ENCODE data around the gene KASH5. TPM values are rescaled to one million over a fixed set of nuclear protein-coding genes. Genes with fewer than 3 reads are reported as not detected.

KASH5 gene
- total RNA-seq, 1 experiment from 2014 or later, result 0.42 TPM

DNA sequence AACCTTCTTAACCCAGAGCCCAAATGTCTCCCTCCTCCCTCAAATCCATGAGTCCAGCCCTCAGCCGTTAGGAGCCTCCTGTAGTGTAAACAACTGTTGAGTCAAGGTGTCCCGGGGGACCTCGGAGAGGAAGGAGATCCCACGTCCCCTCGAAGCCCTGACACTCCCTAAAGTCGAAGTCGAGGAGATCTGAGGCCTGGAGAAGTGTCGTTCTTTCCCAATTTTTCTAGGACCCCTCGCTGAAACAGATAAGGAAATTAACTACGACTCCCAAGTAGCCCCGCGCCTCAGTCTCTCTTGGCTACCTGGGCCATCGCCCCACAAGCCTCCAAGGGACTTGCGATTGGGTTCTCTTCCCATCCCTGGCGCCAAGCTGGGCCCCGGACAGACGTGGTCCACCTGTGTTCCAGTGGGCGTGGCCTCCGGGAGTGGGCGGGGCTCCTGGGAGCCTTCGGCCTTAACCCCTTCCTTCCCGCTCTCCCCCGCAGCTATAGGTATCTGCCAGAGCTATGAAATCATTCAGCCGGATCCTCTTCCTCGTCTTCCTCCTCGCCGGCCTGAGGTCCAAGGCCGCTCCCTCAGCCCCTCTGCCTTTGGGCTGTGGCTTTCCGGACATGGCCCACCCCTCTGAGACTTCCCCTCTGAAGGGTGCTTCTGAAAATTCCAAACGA lies 38.0 kb downstream of the KASH5 start (continued):
- TF ChIP-seq, protein P1, sequence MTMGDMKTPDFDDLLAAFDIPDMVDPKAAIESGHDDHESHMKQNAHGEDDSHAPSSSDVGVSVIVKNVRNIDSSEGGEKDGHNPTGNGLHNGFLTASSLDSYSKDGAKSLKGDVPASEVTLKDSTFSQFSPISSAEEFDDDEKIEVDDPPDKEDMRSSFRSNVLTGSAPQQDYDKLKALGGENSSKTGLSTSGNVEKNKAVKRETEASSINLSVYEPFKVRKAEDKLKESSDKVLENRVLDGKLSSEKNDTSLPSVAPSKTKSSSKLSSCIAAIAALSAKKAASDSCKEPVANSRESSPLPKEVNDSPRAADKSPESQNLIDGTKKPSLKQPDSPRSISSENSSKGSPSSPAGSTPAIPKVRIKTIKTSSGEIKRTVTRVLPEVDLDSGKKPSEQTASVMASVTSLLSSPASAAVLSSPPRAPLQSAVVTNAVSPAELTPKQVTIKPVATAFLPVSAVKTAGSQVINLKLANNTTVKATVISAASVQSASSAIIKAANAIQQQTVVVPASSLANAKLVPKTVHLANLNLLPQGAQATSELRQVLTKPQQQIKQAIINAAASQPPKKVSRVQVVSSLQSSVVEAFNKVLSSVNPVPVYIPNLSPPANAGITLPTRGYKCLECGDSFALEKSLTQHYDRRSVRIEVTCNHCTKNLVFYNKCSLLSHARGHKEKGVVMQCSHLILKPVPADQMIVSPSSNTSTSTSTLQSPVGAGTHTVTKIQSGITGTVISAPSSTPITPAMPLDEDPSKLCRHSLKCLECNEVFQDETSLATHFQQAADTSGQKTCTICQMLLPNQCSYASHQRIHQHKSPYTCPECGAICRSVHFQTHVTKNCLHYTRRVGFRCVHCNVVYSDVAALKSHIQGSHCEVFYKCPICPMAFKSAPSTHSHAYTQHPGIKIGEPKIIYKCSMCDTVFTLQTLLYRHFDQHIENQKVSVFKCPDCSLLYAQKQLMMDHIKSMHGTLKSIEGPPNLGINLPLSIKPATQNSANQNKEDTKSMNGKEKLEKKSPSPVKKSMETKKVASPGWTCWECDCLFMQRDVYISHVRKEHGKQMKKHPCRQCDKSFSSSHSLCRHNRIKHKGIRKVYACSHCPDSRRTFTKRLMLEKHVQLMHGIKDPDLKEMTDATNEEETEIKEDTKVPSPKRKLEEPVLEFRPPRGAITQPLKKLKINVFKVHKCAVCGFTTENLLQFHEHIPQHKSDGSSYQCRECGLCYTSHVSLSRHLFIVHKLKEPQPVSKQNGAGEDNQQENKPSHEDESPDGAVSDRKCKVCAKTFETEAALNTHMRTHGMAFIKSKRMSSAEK (CRISPR knock-in tag; IDR thresholded peaks at IDR 0.05; ENCODE audit: borderline replicate concordance), result no peak
- TF ChIP-seq ZNF671 (CRISPR knock-in tag; IDR thresholded peaks at IDR 0.05) (no peak), TEAD4 (CRISPR knock-in tag; IDR thresholded peaks at IDR 0.05) (no peak), FOXK1 (CRISPR knock-in tag; IDR thresholded peaks at IDR 0.05) (peak; percentile 43), ZNF396 (CRISPR knock-in tag; IDR thresholded peaks at IDR 0.05; ENCODE audit: borderline replicate concordance) (no peak), CREM (CRISPR knock-in tag; IDR thresholded peaks at IDR 0.05) (no peak), JUN (CRISPR knock-in tag; IDR thresholded peaks at IDR 0.05) (no peak), TP53 (CRISPR knock-in tag; IDR thresholded peaks at IDR 0.05) (no peak), ZNF232 (CRISPR knock-in tag; IDR thresholded peaks at IDR 0.05) (no peak), PRRX2 (CRISPR knock-in tag; IDR thresholded peaks at IDR 0.05) (no peak), RELA (CRISPR knock-in tag; IDR thresholded peaks at IDR 0.05; ENCODE audit: borderline replicate concordance) (no peak), NFYB (CRISPR knock-in tag; conservative IDR thresholded peaks at IDR 0.05; ENCODE audit: low read depth) (no peak), SP1 (CRISPR knock-in tag; conservative IDR thresholded peaks at IDR 0.05) (peak; percentile 98), JAZF1 (CRISPR knock-in tag; IDR thresholded peaks at IDR 0.05) (no peak)
- TF ChIP-seq, protein P2, sequence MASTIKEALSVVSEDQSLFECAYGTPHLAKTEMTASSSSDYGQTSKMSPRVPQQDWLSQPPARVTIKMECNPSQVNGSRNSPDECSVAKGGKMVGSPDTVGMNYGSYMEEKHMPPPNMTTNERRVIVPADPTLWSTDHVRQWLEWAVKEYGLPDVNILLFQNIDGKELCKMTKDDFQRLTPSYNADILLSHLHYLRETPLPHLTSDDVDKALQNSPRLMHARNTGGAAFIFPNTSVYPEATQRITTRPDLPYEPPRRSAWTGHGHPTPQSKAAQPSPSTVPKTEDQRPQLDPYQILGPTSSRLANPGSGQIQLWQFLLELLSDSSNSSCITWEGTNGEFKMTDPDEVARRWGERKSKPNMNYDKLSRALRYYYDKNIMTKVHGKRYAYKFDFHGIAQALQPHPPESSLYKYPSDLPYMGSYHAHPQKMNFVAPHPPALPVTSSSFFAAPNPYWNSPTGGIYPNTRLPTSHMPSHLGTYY (CRISPR knock-in tag; IDR thresholded peaks at IDR 0.05), result no peak
- TF ChIP-seq, protein P3, sequence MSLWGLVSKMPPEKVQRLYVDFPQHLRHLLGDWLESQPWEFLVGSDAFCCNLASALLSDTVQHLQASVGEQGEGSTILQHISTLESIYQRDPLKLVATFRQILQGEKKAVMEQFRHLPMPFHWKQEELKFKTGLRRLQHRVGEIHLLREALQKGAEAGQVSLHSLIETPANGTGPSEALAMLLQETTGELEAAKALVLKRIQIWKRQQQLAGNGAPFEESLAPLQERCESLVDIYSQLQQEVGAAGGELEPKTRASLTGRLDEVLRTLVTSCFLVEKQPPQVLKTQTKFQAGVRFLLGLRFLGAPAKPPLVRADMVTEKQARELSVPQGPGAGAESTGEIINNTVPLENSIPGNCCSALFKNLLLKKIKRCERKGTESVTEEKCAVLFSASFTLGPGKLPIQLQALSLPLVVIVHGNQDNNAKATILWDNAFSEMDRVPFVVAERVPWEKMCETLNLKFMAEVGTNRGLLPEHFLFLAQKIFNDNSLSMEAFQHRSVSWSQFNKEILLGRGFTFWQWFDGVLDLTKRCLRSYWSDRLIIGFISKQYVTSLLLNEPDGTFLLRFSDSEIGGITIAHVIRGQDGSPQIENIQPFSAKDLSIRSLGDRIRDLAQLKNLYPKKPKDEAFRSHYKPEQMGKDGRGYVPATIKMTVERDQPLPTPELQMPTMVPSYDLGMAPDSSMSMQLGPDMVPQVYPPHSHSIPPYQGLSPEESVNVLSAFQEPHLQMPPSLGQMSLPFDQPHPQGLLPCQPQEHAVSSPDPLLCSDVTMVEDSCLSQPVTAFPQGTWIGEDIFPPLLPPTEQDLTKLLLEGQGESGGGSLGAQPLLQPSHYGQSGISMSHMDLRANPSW (CRISPR knock-in tag; conservative IDR thresholded peaks at IDR 0.05; ENCODE audit: low read depth), result no peak
- TF ChIP-seq, protein P4, sequence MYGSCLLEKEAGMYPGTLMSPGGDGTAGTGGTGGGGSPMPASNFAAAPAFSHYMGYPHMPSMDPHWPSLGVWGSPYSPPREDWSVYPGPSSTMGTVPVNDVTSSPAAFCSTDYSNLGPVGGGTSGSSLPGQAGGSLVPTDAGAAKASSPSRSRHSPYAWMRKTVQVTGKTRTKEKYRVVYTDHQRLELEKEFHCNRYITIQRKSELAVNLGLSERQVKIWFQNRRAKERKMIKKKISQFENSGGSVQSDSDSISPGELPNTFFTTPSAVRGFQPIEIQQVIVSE (CRISPR knock-in tag; IDR thresholded peaks at IDR 0.05; ENCODE audit: borderline replicate concordance), result no peak
- TF ChIP-seq, protein P5, sequence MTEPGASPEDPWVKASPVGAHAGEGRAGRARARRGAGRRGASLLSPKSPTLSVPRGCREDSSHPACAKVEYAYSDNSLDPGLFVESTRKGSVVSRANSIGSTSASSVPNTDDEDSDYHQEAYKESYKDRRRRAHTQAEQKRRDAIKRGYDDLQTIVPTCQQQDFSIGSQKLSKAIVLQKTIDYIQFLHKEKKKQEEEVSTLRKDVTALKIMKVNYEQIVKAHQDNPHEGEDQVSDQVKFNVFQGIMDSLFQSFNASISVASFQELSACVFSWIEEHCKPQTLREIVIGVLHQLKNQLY (CRISPR knock-in tag; IDR thresholded peaks at IDR 0.05), result no peak
- TF ChIP-seq, protein P6, sequence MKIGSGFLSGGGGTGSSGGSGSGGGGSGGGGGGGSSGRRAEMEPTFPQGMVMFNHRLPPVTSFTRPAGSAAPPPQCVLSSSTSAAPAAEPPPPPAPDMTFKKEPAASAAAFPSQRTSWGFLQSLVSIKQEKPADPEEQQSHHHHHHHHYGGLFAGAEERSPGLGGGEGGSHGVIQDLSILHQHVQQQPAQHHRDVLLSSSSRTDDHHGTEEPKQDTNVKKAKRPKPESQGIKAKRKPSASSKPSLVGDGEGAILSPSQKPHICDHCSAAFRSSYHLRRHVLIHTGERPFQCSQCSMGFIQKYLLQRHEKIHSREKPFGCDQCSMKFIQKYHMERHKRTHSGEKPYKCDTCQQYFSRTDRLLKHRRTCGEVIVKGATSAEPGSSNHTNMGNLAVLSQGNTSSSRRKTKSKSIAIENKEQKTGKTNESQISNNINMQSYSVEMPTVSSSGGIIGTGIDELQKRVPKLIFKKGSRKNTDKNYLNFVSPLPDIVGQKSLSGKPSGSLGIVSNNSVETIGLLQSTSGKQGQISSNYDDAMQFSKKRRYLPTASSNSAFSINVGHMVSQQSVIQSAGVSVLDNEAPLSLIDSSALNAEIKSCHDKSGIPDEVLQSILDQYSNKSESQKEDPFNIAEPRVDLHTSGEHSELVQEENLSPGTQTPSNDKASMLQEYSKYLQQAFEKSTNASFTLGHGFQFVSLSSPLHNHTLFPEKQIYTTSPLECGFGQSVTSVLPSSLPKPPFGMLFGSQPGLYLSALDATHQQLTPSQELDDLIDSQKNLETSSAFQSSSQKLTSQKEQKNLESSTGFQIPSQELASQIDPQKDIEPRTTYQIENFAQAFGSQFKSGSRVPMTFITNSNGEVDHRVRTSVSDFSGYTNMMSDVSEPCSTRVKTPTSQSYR (CRISPR knock-in tag; IDR thresholded peaks at IDR 0.05), result no peak
- TF ChIP-seq, protein P7, sequence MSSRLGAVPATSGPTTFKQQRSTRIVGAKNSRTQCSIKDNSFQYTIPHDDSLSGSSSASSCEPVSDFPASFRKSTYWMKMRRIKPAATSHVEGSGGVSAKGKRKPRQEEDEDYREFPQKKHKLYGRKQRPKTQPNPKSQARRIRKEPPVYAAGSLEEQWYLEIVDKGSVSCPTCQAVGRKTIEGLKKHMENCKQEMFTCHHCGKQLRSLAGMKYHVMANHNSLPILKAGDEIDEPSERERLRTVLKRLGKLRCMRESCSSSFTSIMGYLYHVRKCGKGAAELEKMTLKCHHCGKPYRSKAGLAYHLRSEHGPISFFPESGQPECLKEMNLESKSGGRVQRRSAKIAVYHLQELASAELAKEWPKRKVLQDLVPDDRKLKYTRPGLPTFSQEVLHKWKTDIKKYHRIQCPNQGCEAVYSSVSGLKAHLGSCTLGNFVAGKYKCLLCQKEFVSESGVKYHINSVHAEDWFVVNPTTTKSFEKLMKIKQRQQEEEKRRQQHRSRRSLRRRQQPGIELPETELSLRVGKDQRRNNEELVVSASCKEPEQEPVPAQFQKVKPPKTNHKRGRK (CRISPR knock-in tag; IDR thresholded peaks at IDR 0.05; ENCODE audit: borderline replicate concordance), result no peak
- TF ChIP-seq, protein P8, sequence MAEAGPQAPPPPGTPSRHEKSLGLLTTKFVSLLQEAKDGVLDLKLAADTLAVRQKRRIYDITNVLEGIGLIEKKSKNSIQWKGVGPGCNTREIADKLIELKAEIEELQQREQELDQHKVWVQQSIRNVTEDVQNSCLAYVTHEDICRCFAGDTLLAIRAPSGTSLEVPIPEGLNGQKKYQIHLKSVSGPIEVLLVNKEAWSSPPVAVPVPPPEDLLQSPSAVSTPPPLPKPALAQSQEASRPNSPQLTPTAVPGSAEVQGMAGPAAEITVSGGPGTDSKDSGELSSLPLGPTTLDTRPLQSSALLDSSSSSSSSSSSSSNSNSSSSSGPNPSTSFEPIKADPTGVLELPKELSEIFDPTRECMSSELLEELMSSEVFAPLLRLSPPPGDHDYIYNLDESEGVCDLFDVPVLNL (CRISPR knock-in tag; IDR thresholded peaks at IDR 0.05; ENCODE audit: borderline replicate concordance, low read depth), result no peak
- TF ChIP-seq, protein P9, sequence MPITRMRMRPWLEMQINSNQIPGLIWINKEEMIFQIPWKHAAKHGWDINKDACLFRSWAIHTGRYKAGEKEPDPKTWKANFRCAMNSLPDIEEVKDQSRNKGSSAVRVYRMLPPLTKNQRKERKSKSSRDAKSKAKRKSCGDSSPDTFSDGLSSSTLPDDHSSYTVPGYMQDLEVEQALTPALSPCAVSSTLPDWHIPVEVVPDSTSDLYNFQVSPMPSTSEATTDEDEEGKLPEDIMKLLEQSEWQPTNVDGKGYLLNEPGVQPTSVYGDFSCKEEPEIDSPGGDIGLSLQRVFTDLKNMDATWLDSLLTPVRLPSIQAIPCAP (CRISPR knock-in tag; IDR thresholded peaks at IDR 0.05), result no peak
